Measurements from ENCODE around the gene RPAP2.

RPAP2 gene

GRCh38 chr1:92273039-92273438 is 25.8 kb upstream of the RPAP2 start:
- no peak overlapping the region for H3K27ac ChIP-seq (replicated peaks; ENCODE audit: low read length)
- H4K91ac ChIP-seq (ENCODE audit: low read depth, low read length, poor library complexity) = no peak overlapping the region
- H2BK12ac ChIP-seq (ENCODE audit: low read length) = no peak overlapping the region
- peaks cover 5 to 97% of the 10 kb centered on the region in 2 donors for H3K36me3 ChIP-seq (replicated peaks in 1 of 2; ENCODE audit: control insufficient read depth in 2 of 2, insufficient read depth in 2 of 2, low read length in 2 of 2)
- H3K18ac ChIP-seq (ENCODE audit: low read length) = no peak overlapping the region
- no peak overlapping the region for H3K23ac ChIP-seq (ENCODE audit: low read depth, low read length, poor library complexity)
- H4K8ac ChIP-seq (ENCODE audit: low read depth, low read length) = no peak overlapping the region
- H2BK15ac ChIP-seq (ENCODE audit: low read length) = no peak overlapping the region
- H2BK5ac ChIP-seq (ENCODE audit: low read length) = no peak overlapping the region
- no CpG with 5 or more reads among the region's 1 CpG for WGBS, 2 donors (ENCODE audit: extremely low coverage in 2 of 2, insufficient read length in 2 of 2, insufficient replicate concordance in 1 of 2)
- H3K9me3 ChIP-seq (replicated peaks in 1 of 2; ENCODE audit: control insufficient read depth in 2 of 2, insufficient read depth in 1 of 2, low read depth in 1 of 2, low read length in 2 of 2) = peaks cover 0 to 2% of the 10 kb centered on the region in 2 donors
- no peak overlapping the region for H3K14ac ChIP-seq (ENCODE audit: low read length)
- no peak overlapping the region for H3K9ac ChIP-seq (ENCODE audit: low read depth, low read length, poor library complexity)
- no peak overlapping the region for H2AK5ac ChIP-seq (ENCODE audit: low read depth, low read length)
- no peaks in the 10 kb centered on the region for H3K4me1 ChIP-seq (ENCODE audit: control insufficient read depth in 2 of 2, insufficient read depth in 1 of 2, low read depth in 1 of 2, low read length in 2 of 2)
- H3K4ac ChIP-seq (ENCODE audit: low read length) = no peak overlapping the region
- H3K4me2 ChIP-seq (ENCODE audit: insufficient read depth, low read length, poor library complexity, severe bottlenecking) = no peak overlapping the region
- H3K27me3 ChIP-seq (ENCODE audit: control insufficient read depth in 3 of 3, insufficient read depth in 3 of 3, low read depth in 1 of 3, low read length in 3 of 3) = peaks cover 0 to 2% (median 0%) of the 10 kb centered on the region in 3 experiments
- no peak overlapping the region for H2BK120ac ChIP-seq (ENCODE audit: low read depth, low read length)
- no peak overlapping the region for H2AFZ ChIP-seq (ENCODE audit: low read length)
- H3K4me3 ChIP-seq (ENCODE audit: low read length in 2 of 2) = no peak overlapping the region
- DNase-seq (ENCODE audit: low spot score) = no peak
- no peaks in the 10 kb centered on the region for H3K79me1 ChIP-seq (ENCODE audit: low read depth, low read length)

- Histone ChIP-seq H2AFZ (ENCODE audit: low read length) (no peak overlapping the region), H2BK120ac (ENCODE audit: low read depth, low read length) (no peak overlapping the region), H2AK5ac (ENCODE audit: low read depth, low read length) (no peak overlapping the region), H3K18ac (ENCODE audit: low read length) (no peak overlapping the region), H3K4me2 (ENCODE audit: insufficient read depth, low read length, poor library complexity, severe bottlenecking) (no peak overlapping the region), H3K27ac (replicated peaks; ENCODE audit: low read length) (no peak overlapping the region), H3K4me1 (ENCODE audit: control insufficient read depth in 2 of 2, insufficient read depth in 1 of 2, low read depth in 1 of 2, low read length in 2 of 2) (no peaks in the 10 kb centered on the region), H3K23ac (ENCODE audit: low read depth, low read length, poor library complexity) (no peak overlapping the region), H3K14ac (ENCODE audit: low read length) (no peak overlapping the region), H3K4me3 (ENCODE audit: low read length in 2 of 2) (no peak overlapping the region), H4K91ac (ENCODE audit: low read depth, low read length, poor library complexity) (no peak overlapping the region), H3K79me1 (ENCODE audit: low read depth, low read length) (no peaks in the 10 kb centered on the region), H3K9me3 (replicated peaks in 1 of 2; ENCODE audit: control insufficient read depth in 2 of 2, insufficient read depth in 1 of 2, low read depth in 1 of 2, low read length in 2 of 2) (peaks cover 0 to 2% of the 10 kb centered on the region in 2 donors), H3K4ac (ENCODE audit: low read length) (no peak overlapping the region), H3K9ac (ENCODE audit: low read depth, low read length, poor library complexity) (no peak overlapping the region), H4K8ac (ENCODE audit: low read depth, low read length) (no peak overlapping the region), H3K27me3 (ENCODE audit: control insufficient read depth in 3 of 3, insufficient read depth in 3 of 3, low read depth in 1 of 3, low read length in 3 of 3) (peaks cover 0 to 2% (median 0%) of the 10 kb centered on the region in 3 experiments), H2BK12ac (ENCODE audit: low read length) (no peak overlapping the region), H2BK5ac (ENCODE audit: low read length) (no peak overlapping the region), H3K36me3 (replicated peaks in 1 of 2; ENCODE audit: control insufficient read depth in 2 of 2, insufficient read depth in 2 of 2, low read length in 2 of 2) (peaks cover 5 to 96% of the 10 kb centered on the region in 2 donors), H2BK15ac (ENCODE audit: low read length) (no peak overlapping the region)
- DNase-seq (ENCODE audit: low spot score) = no peak
- no CpG with 5 or more reads among the region's 1 CpG for WGBS, 2 donors (ENCODE audit: extremely low coverage in 2 of 2, insufficient read length in 2 of 2, insufficient replicate concordance in 1 of 2)
Measured at GRCh38 chr1:92274939-92275338, 23.9 kb upstream of the RPAP2 start.

GRCh38 chr1:92276082-92276481 is 22.8 kb upstream of the RPAP2 start:
- no peak overlapping the region for H3K4ac ChIP-seq (ENCODE audit: low read length)
- no peak overlapping the region for H2AFZ ChIP-seq (ENCODE audit: low read length)
- no peak overlapping the region for H4K8ac ChIP-seq (ENCODE audit: low read depth, low read length)
- WGBS, 2 donors (ENCODE audit: extremely low coverage in 2 of 2, insufficient read length in 2 of 2, insufficient replicate concordance in 1 of 2) = no CpG with 5 or more reads among the region's 3 CpGs
- no peak overlapping the region for H3K27ac ChIP-seq (replicated peaks; ENCODE audit: low read length)
- no peak overlapping the region for H2BK5ac ChIP-seq (ENCODE audit: low read length)
- no peak overlapping the region for H3K4me3 ChIP-seq (ENCODE audit: low read length in 2 of 2)
- no peak for DNase-seq (ENCODE audit: low spot score)
- H3K18ac ChIP-seq (ENCODE audit: low read length) = no peak overlapping the region
- H3K36me3 ChIP-seq (replicated peaks in 1 of 2; ENCODE audit: control insufficient read depth in 2 of 2, insufficient read depth in 2 of 2, low read length in 2 of 2) = peaks cover 5 to 95% of the 10 kb centered on the region in 2 donors
- H3K23ac ChIP-seq (ENCODE audit: low read depth, low read length, poor library complexity) = no peak overlapping the region
- no peak overlapping the region for H3K4me2 ChIP-seq (ENCODE audit: insufficient read depth, low read length, poor library complexity, severe bottlenecking)
- no peak overlapping the region for H2BK12ac ChIP-seq (ENCODE audit: low read length)
- H3K14ac ChIP-seq (ENCODE audit: low read length) = no peak overlapping the region
- no peak overlapping the region for H2AK5ac ChIP-seq (ENCODE audit: low read depth, low read length)
- peaks cover 0 to 2% of the 10 kb centered on the region in 2 donors for H3K9me3 ChIP-seq (replicated peaks in 1 of 2; ENCODE audit: control insufficient read depth in 2 of 2, insufficient read depth in 1 of 2, low read depth in 1 of 2, low read length in 2 of 2)
- H3K4me1 ChIP-seq (ENCODE audit: control insufficient read depth in 2 of 2, insufficient read depth in 1 of 2, low read depth in 1 of 2, low read length in 2 of 2) = no peaks in the 10 kb centered on the region
- no peaks in the 10 kb centered on the region for H3K79me1 ChIP-seq (ENCODE audit: low read depth, low read length)
- H2BK15ac ChIP-seq (ENCODE audit: low read length) = no peak overlapping the region
- H3K27me3 ChIP-seq (ENCODE audit: control insufficient read depth in 3 of 3, insufficient read depth in 3 of 3, low read depth in 1 of 3, low read length in 3 of 3) = peaks cover 0 to 2% (median 0%) of the 10 kb centered on the region in 3 experiments
- no peak overlapping the region for H4K91ac ChIP-seq (ENCODE audit: low read depth, low read length, poor library complexity)
- no peak overlapping the region for H3K9ac ChIP-seq (ENCODE audit: low read depth, low read length, poor library complexity)
- no peak overlapping the region for H2BK120ac ChIP-seq (ENCODE audit: low read depth, low read length)

- DNase-seq (ENCODE audit: low spot score) = no peak
- peaks cover 0 to 2% of the 10 kb centered on the region in 2 donors for H3K9me3 ChIP-seq (replicated peaks in 1 of 2; ENCODE audit: control insufficient read depth in 2 of 2, insufficient read depth in 1 of 2, low read depth in 1 of 2, low read length in 2 of 2)
- H3K4me3 ChIP-seq (ENCODE audit: low read length in 2 of 2) = no peak overlapping the region
- no peaks in the 10 kb centered on the region for H3K79me1 ChIP-seq (ENCODE audit: low read depth, low read length)
- no peak overlapping the region for H2BK5ac ChIP-seq (ENCODE audit: low read length)
- H3K36me3 ChIP-seq (replicated peaks in 1 of 2; ENCODE audit: control insufficient read depth in 2 of 2, insufficient read depth in 2 of 2, low read length in 2 of 2) = peaks cover 5 to 88% of the 10 kb centered on the region in 2 donors
- H3K18ac ChIP-seq (ENCODE audit: low read length) = no peak overlapping the region
- H2AFZ ChIP-seq (ENCODE audit: low read length) = no peak overlapping the region
- no peak overlapping the region for H3K4me2 ChIP-seq (ENCODE audit: insufficient read depth, low read length, poor library complexity, severe bottlenecking)
- H4K91ac ChIP-seq (ENCODE audit: low read depth, low read length, poor library complexity) = no peak overlapping the region
- H3K4ac ChIP-seq (ENCODE audit: low read length) = no peak overlapping the region
- no peak overlapping the region for H2BK12ac ChIP-seq (ENCODE audit: low read length)
- H4K8ac ChIP-seq (ENCODE audit: low read depth, low read length) = no peak overlapping the region
- H3K9ac ChIP-seq (ENCODE audit: low read depth, low read length, poor library complexity) = no peak overlapping the region
- no peak overlapping the region for H3K27ac ChIP-seq (replicated peaks; ENCODE audit: low read length)
- no peak overlapping the region for H2BK15ac ChIP-seq (ENCODE audit: low read length)
- H3K14ac ChIP-seq (ENCODE audit: low read length) = no peak overlapping the region
- H3K4me1 ChIP-seq (ENCODE audit: control insufficient read depth in 2 of 2, insufficient read depth in 1 of 2, low read depth in 1 of 2, low read length in 2 of 2) = no peaks in the 10 kb centered on the region
- peaks cover 0 to 2% (median 0%) of the 10 kb centered on the region in 3 experiments for H3K27me3 ChIP-seq (ENCODE audit: control insufficient read depth in 3 of 3, insufficient read depth in 3 of 3, low read depth in 1 of 3, low read length in 3 of 3)
- H2AK5ac ChIP-seq (ENCODE audit: low read depth, low read length) = no peak overlapping the region
- no CpG with 5 or more reads among the region's 4 CpGs for WGBS, 2 donors (ENCODE audit: extremely low coverage in 2 of 2, insufficient read length in 2 of 2, insufficient replicate concordance in 1 of 2)
- H2BK120ac ChIP-seq (ENCODE audit: low read depth, low read length) = no peak overlapping the region
- H3K23ac ChIP-seq (ENCODE audit: low read depth, low read length, poor library complexity) = no peak overlapping the region
Measured at GRCh38 chr1:92277105-92277723, 21.6 kb upstream of the RPAP2 start.

Measured in neuronal stem cell (in vitro differentiated cells).